DND-41 (cell line): ENCODE results near the gene ATG5.

Experiments
- EZH2 ChIP-seq: IDR thresholded peaks from 3 replicates; pipeline ENCODE4 v1.6.1; 2012; ENCODE audit warnings: borderline replicate concordance, low read depth, mild to moderate bottlenecking, moderate library complexity, low read length, inconsistent platforms; ENCODE audit not compliant: severe bottlenecking
- TF ChIP-seq, protein P1 (sequence below): IDR thresholded peaks from 2 replicates; pipeline ENCODE4 v1.5.1; 2012; ENCODE audit warnings: borderline replicate concordance, low read length, moderate library complexity, mild to moderate bottlenecking; ENCODE audit not compliant: poor library complexity, severe bottlenecking; ENCODE audit errors: extremely low read depth

DNA sequence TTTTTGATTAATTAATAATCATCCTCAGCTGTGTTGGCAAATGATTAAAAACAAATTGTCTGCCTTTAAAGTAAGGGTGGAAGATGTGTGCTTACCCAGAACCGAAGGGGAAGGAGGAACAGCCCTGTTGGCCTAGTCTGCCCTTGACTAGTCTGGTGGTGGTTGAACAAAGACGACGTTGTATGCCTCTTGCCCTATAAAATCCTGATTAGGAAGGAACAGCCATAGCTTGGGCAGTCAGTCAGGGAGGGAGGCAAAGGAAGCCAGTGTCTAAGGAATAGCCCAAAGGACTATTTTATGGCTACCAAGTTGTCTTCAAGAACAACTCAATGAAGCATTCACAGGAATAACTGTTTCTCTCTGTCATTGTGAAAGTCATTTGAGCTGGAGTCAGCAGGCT is 168.7 kb downstream of the ATG5 start:
- TF ChIP-seq, protein P1, sequence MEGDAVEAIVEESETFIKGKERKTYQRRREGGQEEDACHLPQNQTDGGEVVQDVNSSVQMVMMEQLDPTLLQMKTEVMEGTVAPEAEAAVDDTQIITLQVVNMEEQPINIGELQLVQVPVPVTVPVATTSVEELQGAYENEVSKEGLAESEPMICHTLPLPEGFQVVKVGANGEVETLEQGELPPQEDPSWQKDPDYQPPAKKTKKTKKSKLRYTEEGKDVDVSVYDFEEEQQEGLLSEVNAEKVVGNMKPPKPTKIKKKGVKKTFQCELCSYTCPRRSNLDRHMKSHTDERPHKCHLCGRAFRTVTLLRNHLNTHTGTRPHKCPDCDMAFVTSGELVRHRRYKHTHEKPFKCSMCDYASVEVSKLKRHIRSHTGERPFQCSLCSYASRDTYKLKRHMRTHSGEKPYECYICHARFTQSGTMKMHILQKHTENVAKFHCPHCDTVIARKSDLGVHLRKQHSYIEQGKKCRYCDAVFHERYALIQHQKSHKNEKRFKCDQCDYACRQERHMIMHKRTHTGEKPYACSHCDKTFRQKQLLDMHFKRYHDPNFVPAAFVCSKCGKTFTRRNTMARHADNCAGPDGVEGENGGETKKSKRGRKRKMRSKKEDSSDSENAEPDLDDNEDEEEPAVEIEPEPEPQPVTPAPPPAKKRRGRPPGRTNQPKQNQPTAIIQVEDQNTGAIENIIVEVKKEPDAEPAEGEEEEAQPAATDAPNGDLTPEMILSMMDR = no peak
- no peak for TF ChIP-seq EZH2
